ENCODE data around the gene RETREG1. TPM values are rescaled to one million over a fixed set of nuclear protein-coding genes. Genes with fewer than 3 reads are reported as not detected.

The RETREG1 gene
- total RNA-seq, 1 donor from 2014 or later: 2.9 TPM

GRCh38 chr5:16625096-16625495 lies 8.3 kb upstream of the RETREG1 start:
- Histone ChIP-seq H3K36me3 (no peaks in the 10 kb centered on the region), H3K9me3 (no peaks in the 10 kb centered on the region), H3K27ac (no peak overlapping the region), H3K4me3 (no peak overlapping the region), H3K27me3 (no peaks in the 10 kb centered on the region), H3K4me1 (no peaks in the 10 kb centered on the region)
- DNase-seq (ENCODE audit: low spot score in 2 of 2): no peak
- no peak for TF ChIP-seq CTCF (IDR thresholded peaks at IDR 0.05)
- intact Hi-C loops (cut with DNase I): no loop called here

GRCh38 chr5:16619136-16619535 lies 2.3 kb upstream of the RETREG1 start:
- Histone ChIP-seq H3K9me3 (no peaks in the 10 kb centered on the region), H3K4me3 (no peak overlapping the region), H3K36me3 (no peaks in the 10 kb centered on the region), H3K4me1 (peaks cover 0 to 6% of the 10 kb centered on the region in 2 donors), H3K27me3 (no peaks in the 10 kb centered on the region), H3K27ac (no peak overlapping the region)
- no peak for DNase-seq (ENCODE audit: low spot score in 2 of 2)
- TF ChIP-seq CTCF (IDR thresholded peaks at IDR 0.05): no peak
- intact Hi-C loops (cut with DNase I): no loop called here

- intact Hi-C loops (cut with DNase I): no loop called here
- no peaks in the 10 kb centered on the region for H3K27me3 ChIP-seq
- TF ChIP-seq CTCF (IDR thresholded peaks at IDR 0.05): no peak
- H3K27ac ChIP-seq: no peak overlapping the region
- H3K4me3 ChIP-seq: no peak overlapping the region
- no peak for DNase-seq (ENCODE audit: low spot score in 2 of 2)
- H3K9me3 ChIP-seq: no peaks in the 10 kb centered on the region
- H3K36me3 ChIP-seq: no peaks in the 10 kb centered on the region
- peaks cover 0 to 6% of the 10 kb centered on the region in 2 donors for H3K4me1 ChIP-seq
Measured at GRCh38 chr5:16618138-16618897, 1.5 kb upstream of the RETREG1 start.

- Histone ChIP-seq H3K4me3 (peak overlapping the region; percentile 46 to 74), H3K36me3 (no peaks in the 10 kb centered on the region), H3K27me3 (no peaks in the 10 kb centered on the region), H3K4me1 (peaks cover 0 to 6% of the 10 kb centered on the region in 2 donors), H3K27ac (no peak overlapping the region), H3K9me3 (no peaks in the 10 kb centered on the region)
- intact Hi-C loops (cut with DNase I): no loop called here
- no peak for TF ChIP-seq CTCF (IDR thresholded peaks at IDR 0.05)
- no peak for DNase-seq (ENCODE audit: low spot score in 2 of 2)
Measured at GRCh38 chr5:16617274-16617968, 624 bp upstream of the RETREG1 start.

GRCh38 chr5:16615741-16616535 lies 859 bp downstream of the RETREG1 start:
- intact Hi-C loops (cut with DNase I): no loop called here
- no peak overlapping the region for H3K27ac ChIP-seq
- no peaks in the 10 kb centered on the region for H3K27me3 ChIP-seq
- peak overlapping the region; percentile 46 to 74 for H3K4me3 ChIP-seq
- peaks cover 0 to 6% of the 10 kb centered on the region in 2 donors for H3K4me1 ChIP-seq
- TF ChIP-seq CTCF (IDR thresholded peaks at IDR 0.05): no peak
- no peaks in the 10 kb centered on the region for H3K9me3 ChIP-seq
- H3K36me3 ChIP-seq: no peaks in the 10 kb centered on the region
- DNase-seq (ENCODE audit: low spot score in 2 of 2): no peak
